Measurements from ENCODE around the gene SP2. TPM values are rescaled to one million over a fixed set of nuclear protein-coding genes. Genes with fewer than 3 reads are reported as not detected.

Gene SP2
- total RNA-seq, 1 donor from 2014 or later: 13.5 TPM

- Mint-ChIP-seq H3K9me3 (ENCODE audit: low read depth) (no peaks in the 10 kb centered on the region), H3K27me3 (ENCODE audit: low read depth) (no peaks in the 10 kb centered on the region), H3K4me1 (ENCODE audit: low read depth) (peaks cover 24% of the 10 kb centered on the region), H3K36me3 (ENCODE audit: low read depth) (no peaks in the 10 kb centered on the region), H3K4me3 (ENCODE audit: unreplicated experiment) (no peak overlapping the region), H3K27ac (ENCODE audit: unreplicated experiment) (no peak overlapping the region)
- DNase-seq (ENCODE audit: low spot score): no peak
- no peak for TF ChIP-seq CTCF (IDR thresholded peaks at IDR 0.05)
Observed at GRCh38 chr17:47945080-47945479, 49.0 kb downstream of the SP2 start.

GRCh38 chr17:47945529-47946508, 49.8 kb downstream of the SP2 start:
- no peak overlapping the region for H3K27ac Mint-ChIP-seq (ENCODE audit: unreplicated experiment)
- peaks cover 22% of the 10 kb centered on the region for H3K4me1 Mint-ChIP-seq (ENCODE audit: low read depth)
- no peaks in the 10 kb centered on the region for H3K9me3 Mint-ChIP-seq (ENCODE audit: low read depth)
- no peak overlapping the region for H3K4me3 Mint-ChIP-seq (ENCODE audit: unreplicated experiment)
- H3K27me3 Mint-ChIP-seq (ENCODE audit: low read depth): no peaks in the 10 kb centered on the region
- H3K36me3 Mint-ChIP-seq (ENCODE audit: low read depth): no peaks in the 10 kb centered on the region
- DNase-seq (ENCODE audit: low spot score): no peak
- TF ChIP-seq CTCF (IDR thresholded peaks at IDR 0.05): no peak

- H3K36me3 Mint-ChIP-seq (ENCODE audit: low read depth): no peaks in the 10 kb centered on the region
- TF ChIP-seq CTCF (IDR thresholded peaks at IDR 0.05): no peak
- H3K27me3 Mint-ChIP-seq (ENCODE audit: low read depth): no peaks in the 10 kb centered on the region
- H3K4me1 Mint-ChIP-seq (ENCODE audit: low read depth): peaks cover 17% of the 10 kb centered on the region
- no peak overlapping the region for H3K27ac Mint-ChIP-seq (ENCODE audit: unreplicated experiment)
- H3K9me3 Mint-ChIP-seq (ENCODE audit: low read depth): no peaks in the 10 kb centered on the region
- no peak for DNase-seq (ENCODE audit: low spot score)
- no peak overlapping the region for H3K4me3 Mint-ChIP-seq (ENCODE audit: unreplicated experiment)
Observed at GRCh38 chr17:47946516-47946915, 50.5 kb downstream of the SP2 start.

- H3K4me1 Mint-ChIP-seq (ENCODE audit: low read depth): peaks cover 15% of the 10 kb centered on the region
- H3K4me3 Mint-ChIP-seq (ENCODE audit: unreplicated experiment): no peak overlapping the region
- no peaks in the 10 kb centered on the region for H3K36me3 Mint-ChIP-seq (ENCODE audit: low read depth)
- H3K27ac Mint-ChIP-seq (ENCODE audit: unreplicated experiment): peak overlapping the region; percentile 20
- no peaks in the 10 kb centered on the region for H3K9me3 Mint-ChIP-seq (ENCODE audit: low read depth)
- peak; percentile 89 for TF ChIP-seq CTCF (IDR thresholded peaks at IDR 0.05)
- DNase-seq (ENCODE audit: low spot score): no peak
- H3K27me3 Mint-ChIP-seq (ENCODE audit: low read depth): no peaks in the 10 kb centered on the region
Observed at GRCh38 chr17:47946929-47947397, 50.9 kb downstream of the SP2 start.

DNA sequence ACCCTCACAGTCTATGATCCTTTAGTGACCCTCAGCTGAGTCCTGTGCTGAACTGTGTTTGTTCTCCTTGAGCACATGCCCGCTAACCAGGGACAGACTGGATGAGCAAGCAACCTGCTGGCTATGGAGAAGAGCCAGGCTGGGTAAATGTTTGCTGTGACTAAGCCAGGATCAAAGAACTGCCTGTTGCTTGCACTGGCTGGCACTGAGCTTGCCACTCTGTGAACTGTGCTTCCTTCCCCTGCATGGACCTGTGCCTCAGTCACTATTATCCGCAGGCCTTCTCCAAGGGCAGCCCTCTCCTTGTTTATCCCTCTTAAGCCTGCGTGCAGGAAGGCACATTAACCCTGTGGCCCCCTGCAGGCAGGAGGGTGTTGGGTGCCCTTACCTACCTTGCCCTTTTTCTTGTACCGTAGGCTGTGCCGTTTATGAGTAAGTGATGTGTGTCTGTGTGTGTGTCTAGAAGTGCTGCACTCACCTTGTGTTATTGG, 52.7 kb downstream of the SP2 start:
- Mint-ChIP-seq H3K27me3 (ENCODE audit: low read depth) (no peaks in the 10 kb centered on the region), H3K4me1 (ENCODE audit: low read depth) (peaks cover 9% of the 10 kb centered on the region), H3K36me3 (ENCODE audit: low read depth) (no peaks in the 10 kb centered on the region), H3K27ac (ENCODE audit: unreplicated experiment) (no peak overlapping the region), H3K4me3 (ENCODE audit: unreplicated experiment) (no peak overlapping the region), H3K9me3 (ENCODE audit: low read depth) (no peaks in the 10 kb centered on the region)
- no peak for DNase-seq (ENCODE audit: low spot score)
- no peak for TF ChIP-seq CTCF (IDR thresholded peaks at IDR 0.05)

Data from chondrocyte (in vitro differentiated cells).